ENCODE measurements around the gene NHSL1. TPM values are rescaled to one million over a fixed set of nuclear protein-coding genes. Genes with fewer than 3 reads are reported as not detected.

NHSL1 gene
- total RNA-seq, 1 donor from 2014 or later: 72.3 TPM

DNA sequence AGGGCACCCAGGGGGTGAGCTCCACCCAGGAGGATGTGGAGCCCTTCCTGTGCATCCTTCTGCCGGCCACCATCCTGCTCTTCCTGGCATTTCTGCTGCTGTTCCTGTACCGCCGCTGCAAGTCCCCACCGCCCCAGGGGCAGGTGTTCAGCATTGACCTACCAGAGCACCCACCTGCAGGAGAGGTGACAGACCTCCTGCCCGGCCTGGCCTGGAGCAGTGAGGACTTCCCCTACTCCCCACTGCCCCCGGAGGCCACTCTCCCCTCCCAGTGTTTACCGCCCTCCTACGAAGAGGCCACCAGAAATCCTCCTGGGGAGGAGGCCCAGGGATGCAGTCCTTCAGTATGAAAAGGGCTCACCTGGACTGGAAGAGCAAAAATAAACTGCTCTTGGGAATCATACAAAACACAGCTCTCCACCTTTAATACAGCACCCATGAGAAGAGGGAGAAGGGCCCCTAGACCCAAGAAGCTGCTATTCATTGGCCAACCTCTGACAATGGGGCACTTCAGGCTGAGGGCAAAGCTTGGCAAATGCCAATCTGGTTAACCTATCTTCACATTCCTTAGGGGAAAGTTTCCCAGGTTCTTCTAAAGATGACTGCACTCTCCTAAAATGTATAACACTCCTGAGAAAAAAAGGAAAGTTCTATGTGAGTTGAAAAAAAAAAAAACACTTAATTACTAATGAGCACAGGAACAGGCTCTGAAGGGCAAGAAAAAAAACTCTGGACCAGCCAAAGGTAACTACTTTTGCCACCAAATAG lies 116.6 kb downstream of the NHSL1 start:
- Mint-ChIP-seq H3K36me3 (ENCODE audit: low read depth, unreplicated experiment) (no peaks in the 10 kb centered on the region), H3K9me3 (ENCODE audit: unreplicated experiment) (no peaks in the 10 kb centered on the region), H3K27ac (ENCODE audit: unreplicated experiment) (no peak overlapping the region), H3K4me3 (ENCODE audit: unreplicated experiment) (no peak overlapping the region), H3K27me3 (ENCODE audit: unreplicated experiment) (no peaks in the 10 kb centered on the region), H3K4me1 (ENCODE audit: unreplicated experiment) (no peaks in the 10 kb centered on the region)
- peak; percentile 11 for DNase-seq (ENCODE audit: low spot score)
- TF ChIP-seq, protein P1, sequence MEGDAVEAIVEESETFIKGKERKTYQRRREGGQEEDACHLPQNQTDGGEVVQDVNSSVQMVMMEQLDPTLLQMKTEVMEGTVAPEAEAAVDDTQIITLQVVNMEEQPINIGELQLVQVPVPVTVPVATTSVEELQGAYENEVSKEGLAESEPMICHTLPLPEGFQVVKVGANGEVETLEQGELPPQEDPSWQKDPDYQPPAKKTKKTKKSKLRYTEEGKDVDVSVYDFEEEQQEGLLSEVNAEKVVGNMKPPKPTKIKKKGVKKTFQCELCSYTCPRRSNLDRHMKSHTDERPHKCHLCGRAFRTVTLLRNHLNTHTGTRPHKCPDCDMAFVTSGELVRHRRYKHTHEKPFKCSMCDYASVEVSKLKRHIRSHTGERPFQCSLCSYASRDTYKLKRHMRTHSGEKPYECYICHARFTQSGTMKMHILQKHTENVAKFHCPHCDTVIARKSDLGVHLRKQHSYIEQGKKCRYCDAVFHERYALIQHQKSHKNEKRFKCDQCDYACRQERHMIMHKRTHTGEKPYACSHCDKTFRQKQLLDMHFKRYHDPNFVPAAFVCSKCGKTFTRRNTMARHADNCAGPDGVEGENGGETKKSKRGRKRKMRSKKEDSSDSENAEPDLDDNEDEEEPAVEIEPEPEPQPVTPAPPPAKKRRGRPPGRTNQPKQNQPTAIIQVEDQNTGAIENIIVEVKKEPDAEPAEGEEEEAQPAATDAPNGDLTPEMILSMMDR (IDR thresholded peaks at IDR 0.05; ENCODE audit: unreplicated experiment): no peak

DNA sequence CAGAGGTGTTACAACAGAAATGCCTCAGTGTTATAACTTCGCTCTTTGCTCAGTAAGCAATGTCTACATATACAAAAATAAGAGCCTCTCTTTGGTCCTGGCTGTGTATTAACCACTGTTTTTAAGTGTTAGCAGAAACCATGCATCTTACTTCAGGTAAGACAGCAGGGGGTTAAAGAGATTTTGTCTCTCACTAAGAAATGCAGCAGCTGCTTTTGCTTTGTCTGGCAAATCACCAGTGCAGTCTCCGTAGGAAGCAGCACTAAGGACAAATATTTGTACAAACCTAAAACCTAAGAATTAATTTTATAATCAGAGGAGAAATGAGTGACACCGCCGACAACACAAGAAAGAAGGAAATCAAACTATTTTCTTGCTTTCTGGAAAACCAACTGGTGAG lies 120.8 kb downstream of the NHSL1 start:
- H3K9me3 Mint-ChIP-seq (ENCODE audit: unreplicated experiment): no peaks in the 10 kb centered on the region
- H3K27ac Mint-ChIP-seq (ENCODE audit: unreplicated experiment): no peak overlapping the region
- no peaks in the 10 kb centered on the region for H3K36me3 Mint-ChIP-seq (ENCODE audit: low read depth, unreplicated experiment)
- no peak for DNase-seq (ENCODE audit: low spot score)
- peaks cover 3% of the 10 kb centered on the region for H3K27me3 Mint-ChIP-seq (ENCODE audit: unreplicated experiment)
- H3K4me1 Mint-ChIP-seq (ENCODE audit: unreplicated experiment): no peaks in the 10 kb centered on the region
- no peak overlapping the region for H3K4me3 Mint-ChIP-seq (ENCODE audit: unreplicated experiment)
- TF ChIP-seq, protein P1 (IDR thresholded peaks at IDR 0.05; ENCODE audit: unreplicated experiment): no peak

DNA sequence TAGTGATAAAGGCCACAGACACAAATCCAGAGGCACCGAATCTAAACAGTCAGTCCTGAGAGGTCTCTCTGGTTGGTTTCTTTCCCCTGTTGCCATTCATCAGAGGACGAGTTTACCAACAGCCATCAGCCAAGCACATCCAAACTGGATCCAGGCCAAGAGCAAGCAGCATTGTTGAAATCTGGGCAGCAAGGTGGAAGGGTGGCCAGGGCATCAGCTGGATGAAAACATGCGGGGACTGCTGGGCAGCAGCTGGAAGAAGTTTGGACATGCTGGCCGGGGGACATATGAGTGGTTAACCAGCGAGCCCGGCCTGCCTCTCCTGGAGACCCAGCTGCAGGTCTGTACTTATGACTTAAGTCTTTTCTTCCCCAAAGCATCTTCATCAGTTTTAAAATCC lies 121.5 kb downstream of the NHSL1 start, which contains the start of gene SMIM28:
Gene SMIM28, plus strand, starts transcription at position 62 of the 400 bp plus-strand sequence. Its CDS starts 168 bp downstream, at position 230.
- H3K27ac Mint-ChIP-seq (ENCODE audit: unreplicated experiment): no peak within 1 kb of the TSS
- TF ChIP-seq, protein P1 (IDR thresholded peaks at IDR 0.05; ENCODE audit: unreplicated experiment): no peak
- no peak for DNase-seq (ENCODE audit: low spot score)
- H3K4me3 Mint-ChIP-seq (ENCODE audit: unreplicated experiment): no peak within 1 kb of the TSS
- H3K27me3 Mint-ChIP-seq (ENCODE audit: unreplicated experiment): peaks cover 3% of the 10 kb centered on the region
- no peaks in the 10 kb centered on the region for H3K4me1 Mint-ChIP-seq (ENCODE audit: unreplicated experiment)
- H3K36me3 Mint-ChIP-seq (ENCODE audit: low read depth, unreplicated experiment): no peaks in the 10 kb centered on the region
- H3K9me3 Mint-ChIP-seq (ENCODE audit: unreplicated experiment): no peaks in the 10 kb centered on the region

DNA sequence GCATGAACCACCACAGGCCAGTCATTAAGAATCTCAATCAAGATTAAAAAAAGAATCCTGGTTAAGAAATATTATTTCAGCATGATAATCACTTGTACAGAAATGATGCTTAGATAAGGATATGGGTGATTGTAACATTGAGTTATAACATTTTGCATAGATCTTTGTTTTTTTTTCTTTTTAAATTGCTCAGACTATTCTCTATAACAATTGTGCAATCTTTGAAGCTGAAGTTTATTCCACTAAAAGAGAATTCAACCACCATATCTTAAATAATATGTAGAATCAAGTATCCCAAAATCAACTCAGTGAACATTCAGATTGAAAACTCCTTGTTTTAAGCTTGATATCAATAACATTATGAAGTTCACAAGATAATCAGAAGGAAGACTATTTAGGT lies 122.3 kb downstream of the NHSL1 start:
- TF ChIP-seq, protein P1 (IDR thresholded peaks at IDR 0.05; ENCODE audit: unreplicated experiment): no peak
- H3K36me3 Mint-ChIP-seq (ENCODE audit: low read depth, unreplicated experiment): no peaks in the 10 kb centered on the region
- no peaks in the 10 kb centered on the region for H3K9me3 Mint-ChIP-seq (ENCODE audit: unreplicated experiment)
- H3K4me1 Mint-ChIP-seq (ENCODE audit: unreplicated experiment): no peaks in the 10 kb centered on the region
- peaks cover 3% of the 10 kb centered on the region for H3K27me3 Mint-ChIP-seq (ENCODE audit: unreplicated experiment)
- no peak for DNase-seq (ENCODE audit: low spot score)
- H3K27ac Mint-ChIP-seq (ENCODE audit: unreplicated experiment): no peak overlapping the region
- no peak overlapping the region for H3K4me3 Mint-ChIP-seq (ENCODE audit: unreplicated experiment)

DNA sequence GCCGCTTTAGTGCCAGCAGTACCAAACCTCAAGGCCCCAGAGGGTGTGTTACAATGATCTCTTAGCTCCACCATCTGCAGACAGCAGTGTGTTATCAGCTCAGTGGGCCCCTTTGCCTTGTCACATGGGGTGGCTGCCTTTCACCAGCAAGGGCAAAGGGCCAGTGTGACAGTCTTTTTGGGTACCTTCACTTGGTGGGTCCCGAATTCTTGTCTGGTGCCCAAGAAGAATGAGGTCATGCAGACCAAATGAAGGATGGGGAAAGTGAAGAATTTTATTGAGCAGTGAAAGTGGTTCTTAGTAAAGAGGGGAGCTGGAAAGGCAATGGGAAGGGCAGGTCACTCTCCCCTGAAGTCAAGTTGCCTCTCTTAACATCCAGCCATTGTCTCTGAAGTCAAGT lies 124.5 kb downstream of the NHSL1 start:
- H3K27me3 Mint-ChIP-seq (ENCODE audit: unreplicated experiment): peaks cover 5% of the 10 kb centered on the region
- H3K27ac Mint-ChIP-seq (ENCODE audit: unreplicated experiment): no peak overlapping the region
- H3K9me3 Mint-ChIP-seq (ENCODE audit: unreplicated experiment): no peaks in the 10 kb centered on the region
- no peaks in the 10 kb centered on the region for H3K4me1 Mint-ChIP-seq (ENCODE audit: unreplicated experiment)
- TF ChIP-seq, protein P1 (IDR thresholded peaks at IDR 0.05; ENCODE audit: unreplicated experiment): no peak
- H3K36me3 Mint-ChIP-seq (ENCODE audit: low read depth, unreplicated experiment): no peaks in the 10 kb centered on the region
- H3K4me3 Mint-ChIP-seq (ENCODE audit: unreplicated experiment): no peak overlapping the region
- no peak for DNase-seq (ENCODE audit: low spot score)

Data from endothelial cell (in vitro differentiated cells).